ENCODE results near the gene KPTN. TPM values are rescaled to one million over a fixed set of nuclear protein-coding genes. Genes with fewer than 3 reads are reported as not detected.

Gene KPTN
- total RNA-seq, 4 donors from 2014 or later = 3.5 to 9.0 (median 5.9) TPM

DNA sequence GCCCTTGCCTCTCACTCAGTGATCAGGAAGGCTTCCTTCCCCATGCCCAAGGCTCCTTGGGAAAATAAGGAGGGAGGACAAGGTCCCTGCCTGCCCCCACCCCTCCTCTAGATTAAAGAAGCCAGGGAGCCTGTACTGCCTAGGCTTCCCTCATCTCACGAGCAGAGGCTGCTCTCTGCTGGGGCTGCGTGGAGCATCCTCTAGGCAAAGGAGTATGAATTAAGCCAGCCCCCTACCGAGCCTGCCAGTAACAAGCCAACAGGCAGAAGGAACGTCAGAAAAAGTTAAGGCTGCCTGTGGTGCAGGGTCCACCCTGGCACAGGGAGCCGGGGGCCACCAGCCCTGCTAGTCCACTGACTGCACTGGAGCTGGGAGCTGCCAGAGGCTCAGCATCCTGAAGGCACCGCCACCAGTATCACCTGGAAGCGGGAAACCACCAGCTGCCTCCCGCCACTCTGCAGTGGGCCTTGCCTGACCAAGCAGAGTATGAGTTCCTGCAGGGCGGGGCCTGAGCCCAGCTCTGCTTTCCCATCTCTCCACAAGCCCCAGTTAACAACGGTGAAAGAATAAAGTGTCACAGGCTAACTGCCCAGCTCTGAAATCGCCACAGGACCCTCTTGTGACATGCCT lies 24.0 kb upstream of the KPTN start:
- intact Hi-C loops (cut with DNase I; ENCODE audit: low total_unique reads) = no loop called here
- DNase-seq (ENCODE audit: low spot score in 2 of 2) = no peak
- no peak for TF ChIP-seq POLR2A (IDR thresholded peaks at IDR 0.05)
- TF ChIP-seq, protein P1, sequence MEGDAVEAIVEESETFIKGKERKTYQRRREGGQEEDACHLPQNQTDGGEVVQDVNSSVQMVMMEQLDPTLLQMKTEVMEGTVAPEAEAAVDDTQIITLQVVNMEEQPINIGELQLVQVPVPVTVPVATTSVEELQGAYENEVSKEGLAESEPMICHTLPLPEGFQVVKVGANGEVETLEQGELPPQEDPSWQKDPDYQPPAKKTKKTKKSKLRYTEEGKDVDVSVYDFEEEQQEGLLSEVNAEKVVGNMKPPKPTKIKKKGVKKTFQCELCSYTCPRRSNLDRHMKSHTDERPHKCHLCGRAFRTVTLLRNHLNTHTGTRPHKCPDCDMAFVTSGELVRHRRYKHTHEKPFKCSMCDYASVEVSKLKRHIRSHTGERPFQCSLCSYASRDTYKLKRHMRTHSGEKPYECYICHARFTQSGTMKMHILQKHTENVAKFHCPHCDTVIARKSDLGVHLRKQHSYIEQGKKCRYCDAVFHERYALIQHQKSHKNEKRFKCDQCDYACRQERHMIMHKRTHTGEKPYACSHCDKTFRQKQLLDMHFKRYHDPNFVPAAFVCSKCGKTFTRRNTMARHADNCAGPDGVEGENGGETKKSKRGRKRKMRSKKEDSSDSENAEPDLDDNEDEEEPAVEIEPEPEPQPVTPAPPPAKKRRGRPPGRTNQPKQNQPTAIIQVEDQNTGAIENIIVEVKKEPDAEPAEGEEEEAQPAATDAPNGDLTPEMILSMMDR (IDR thresholded peaks at IDR 0.05) = no peak
- 53 to 54% methylated on average over 9 to 11 of the region's 11 CpGs for WGBS, 2 donors
- no peak overlapping the region for H3K4me3 ChIP-seq (ENCODE audit: low read depth, poor library complexity, severe bottlenecking)

DNA sequence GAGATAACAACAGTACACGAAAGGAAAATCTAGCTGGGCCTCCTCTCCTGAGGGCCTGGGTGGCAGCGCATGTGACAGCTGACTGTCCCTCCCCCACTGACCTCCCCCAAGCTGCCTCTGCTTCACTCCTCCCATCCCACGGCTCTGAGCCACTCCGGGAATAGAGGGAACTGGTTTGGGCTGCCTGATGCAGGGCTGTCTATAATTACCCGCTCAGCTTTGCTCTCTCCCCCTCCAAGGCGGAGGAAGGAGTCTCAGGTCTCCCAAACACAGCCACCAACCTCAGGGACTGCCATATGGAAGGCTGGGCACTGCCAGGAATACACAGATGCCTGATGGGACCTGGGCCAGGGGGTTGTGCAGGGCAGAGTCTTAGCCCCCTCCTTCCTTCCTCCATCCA lies 23.0 kb upstream of the KPTN start:
- intact Hi-C loops (cut with DNase I; ENCODE audit: low total_unique reads) = no loop called here
- TF ChIP-seq, protein P1 (IDR thresholded peaks at IDR 0.05) = no peak
- TF ChIP-seq POLR2A (IDR thresholded peaks at IDR 0.05) = no peak
- DNase-seq (ENCODE audit: low spot score in 2 of 2) = no peak
- 26 to 47% methylated on average over 6 of the region's 6 CpGs for WGBS, 2 donors
- H3K4me3 ChIP-seq (ENCODE audit: low read depth, poor library complexity, severe bottlenecking) = no peak overlapping the region

DNA sequence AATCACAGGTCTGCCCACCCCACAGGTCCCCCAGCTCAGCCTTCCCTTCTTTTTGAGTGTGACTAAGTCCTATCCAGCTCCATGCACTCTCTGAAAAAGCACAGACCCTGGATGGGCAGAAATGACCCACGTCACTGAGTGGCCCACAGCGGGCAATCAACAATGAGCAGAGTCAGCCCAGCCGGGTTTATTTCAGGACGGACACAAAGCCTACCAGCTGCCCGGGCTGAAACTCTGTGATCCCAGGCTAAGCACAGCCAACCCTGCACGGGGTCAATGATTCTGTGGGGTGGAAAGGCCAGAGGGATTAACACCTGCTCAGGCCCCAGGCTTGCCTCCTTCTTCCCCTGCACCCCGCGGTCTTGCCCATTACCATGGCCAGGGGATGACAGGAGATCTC lies 22.4 kb upstream of the KPTN start:
- no peak overlapping the region for H3K4me3 ChIP-seq (ENCODE audit: low read depth, poor library complexity, severe bottlenecking)
- 75 to 80% methylated on average over 8 of the region's 8 CpGs for WGBS, 2 donors
- no peak for DNase-seq (ENCODE audit: low spot score in 2 of 2)
- TF ChIP-seq, protein P1 (IDR thresholded peaks at IDR 0.05) = no peak
- no peak for TF ChIP-seq POLR2A (IDR thresholded peaks at IDR 0.05)
- intact Hi-C loops (cut with DNase I; ENCODE audit: low total_unique reads) = no loop called here

DNA sequence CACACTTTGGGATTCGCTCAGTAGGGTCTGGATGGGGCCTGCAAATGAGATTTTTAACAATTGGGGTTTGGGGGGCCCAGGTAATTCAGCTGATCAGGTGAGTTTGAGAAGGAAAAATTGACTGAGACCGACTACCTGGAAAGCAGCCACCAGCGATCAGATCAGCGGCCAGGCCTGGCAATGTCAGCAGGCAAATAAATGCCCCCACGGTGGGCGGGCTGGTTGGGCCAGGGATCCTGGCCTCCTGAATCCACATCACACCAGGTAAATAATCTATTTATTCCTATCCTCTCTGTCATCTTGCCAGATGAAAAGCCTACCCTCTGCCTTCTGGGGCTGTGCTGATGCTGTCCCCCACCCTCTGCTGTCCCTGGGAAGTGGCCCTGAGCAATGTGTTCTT lies 21.5 kb upstream of the KPTN start:
- 78 to 85% methylated on average over 6 of the region's 6 CpGs for WGBS, 2 donors

DNA sequence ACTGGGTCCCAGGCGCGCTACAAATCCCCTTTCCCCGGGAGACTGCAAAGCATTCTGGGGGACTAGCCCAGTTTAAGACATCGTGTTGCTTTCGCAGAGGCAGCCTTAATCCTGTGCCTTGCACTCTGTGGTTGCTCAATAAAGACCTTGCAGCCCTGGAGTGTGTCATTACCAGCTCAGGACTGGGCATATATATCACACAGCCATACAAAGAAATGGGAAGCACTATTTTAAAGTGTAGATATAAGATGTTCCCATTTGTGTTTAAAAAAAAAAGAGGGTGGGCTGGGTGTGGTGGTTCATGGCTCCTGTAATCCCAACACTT lies 19.8 kb upstream of the KPTN start:
- no peak for DNase-seq (ENCODE audit: low spot score in 2 of 2)
- no peak overlapping the region for H3K4me3 ChIP-seq (ENCODE audit: low read depth, poor library complexity, severe bottlenecking)
- no peak for TF ChIP-seq POLR2A (IDR thresholded peaks at IDR 0.05)
- TF ChIP-seq, protein P1 (IDR thresholded peaks at IDR 0.05) = no peak
- 79 to 88% methylated on average over 5 of the region's 5 CpGs for WGBS, 2 donors
- intact Hi-C loops (cut with DNase I; ENCODE audit: low total_unique reads) = no loop called here

More for the DNA sequence above, 21.5 kb upstream of the KPTN start:
- no peak for DNase-seq (ENCODE audit: low spot score in 2 of 2)
- intact Hi-C loops (cut with DNase I; ENCODE audit: low total_unique reads) = no loop called here
- no peak overlapping the region for H3K4me3 ChIP-seq (ENCODE audit: low read depth, poor library complexity, severe bottlenecking)
- TF ChIP-seq POLR2A (IDR thresholded peaks at IDR 0.05) = no peak
- TF ChIP-seq, protein P1 (IDR thresholded peaks at IDR 0.05) = no peak

All from lower leg skin (tissue), 4 donors.